ENCODE data around the gene CDKAL1. TPM values are rescaled to one million over a fixed set of nuclear protein-coding genes. Genes with fewer than 3 reads are reported as not detected.
"Not testable (repeated sequence)": the region's sequence is repeated elsewhere in the genome, so short reads cannot be mapped to it uniquely, and the experiment has no call there.

CDKAL1 gene
- total RNA-seq, 1 experiment from 2014 or later = 24.4 TPM

DNA sequence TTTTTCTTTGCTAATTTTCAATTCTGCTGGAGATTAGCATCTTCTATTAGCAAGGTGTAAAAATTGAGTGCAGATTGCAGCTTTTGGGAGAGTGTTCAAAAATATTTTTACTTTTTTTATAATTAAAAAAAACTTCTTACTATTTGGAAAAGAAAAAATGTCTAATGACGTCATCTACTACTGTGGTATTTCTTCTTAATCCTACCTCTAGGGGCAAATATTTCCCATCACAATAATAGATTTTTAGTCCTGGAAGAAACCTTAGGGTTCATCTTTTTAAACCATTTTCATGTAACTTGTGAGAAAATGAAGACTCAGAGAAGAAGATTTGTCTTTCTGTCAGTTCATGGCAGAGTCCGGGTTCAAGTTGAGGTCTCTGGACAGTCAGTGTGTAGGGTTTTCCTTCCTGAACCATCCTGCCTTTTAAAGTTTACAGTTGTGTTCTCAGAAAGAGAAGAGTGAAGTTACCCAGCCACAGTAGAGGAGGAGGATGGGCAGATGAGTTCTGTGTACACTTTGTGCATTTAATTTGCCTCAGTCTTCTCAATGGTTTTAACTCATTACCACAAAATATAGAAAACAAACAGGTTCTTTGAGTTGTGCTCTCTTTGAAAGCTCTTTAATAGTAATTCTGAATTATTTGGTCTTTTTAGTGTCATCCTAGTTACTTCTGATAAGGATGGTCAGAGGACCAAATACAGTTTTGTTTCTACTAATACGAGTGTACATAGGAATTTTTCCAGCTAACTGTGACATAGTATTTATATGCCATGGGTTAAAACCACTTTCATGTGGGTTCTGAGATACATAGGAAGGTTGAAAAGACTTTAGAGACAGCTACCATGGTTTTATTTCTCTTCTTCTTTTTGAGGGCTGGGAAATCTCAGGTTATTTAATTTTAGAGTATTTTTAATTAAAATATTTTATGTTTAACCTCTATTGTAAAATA is 184.7 kb downstream of the CDKAL1 start:
- H3K4me3 ChIP-seq (ENCODE audit: insufficient read depth, low read depth, low read length) = no peak overlapping the region
- H3K27me3 ChIP-seq (ENCODE audit: control insufficient read depth, insufficient read depth, low read length) = no peaks in the 10 kb centered on the region
- no peaks in the 10 kb centered on the region for H3K36me3 ChIP-seq (replicated peaks; ENCODE audit: control insufficient read depth, insufficient read depth, low read length)
- no peak for DNase-seq

DNA sequence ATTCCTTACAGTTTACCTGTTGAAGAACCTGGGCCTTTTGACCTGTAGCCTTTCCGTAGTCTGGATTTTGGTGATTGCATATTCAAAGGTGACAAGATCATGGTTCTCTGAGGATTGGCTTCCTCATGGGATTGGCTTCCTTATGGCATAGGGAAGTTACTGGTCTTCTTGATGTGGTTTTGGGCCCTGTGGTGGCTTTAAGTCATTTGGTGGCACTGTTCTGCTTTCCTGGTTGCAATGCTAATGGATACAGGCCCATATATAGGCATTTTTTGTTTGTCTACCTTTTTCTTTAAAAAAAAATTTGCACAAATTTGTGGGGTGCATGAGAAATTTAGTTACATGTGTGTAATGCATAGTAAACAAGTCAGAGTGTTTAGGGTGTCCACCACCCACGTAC is 185.7 kb downstream of the CDKAL1 start:
- H3K36me3 ChIP-seq (replicated peaks; ENCODE audit: control insufficient read depth, insufficient read depth, low read length) = no peaks in the 10 kb centered on the region
- DNase-seq = no peak
- no peak overlapping the region for H3K4me3 ChIP-seq (ENCODE audit: insufficient read depth, low read depth, low read length)
- no peaks in the 10 kb centered on the region for H3K27me3 ChIP-seq (ENCODE audit: control insufficient read depth, insufficient read depth, low read length)

GRCh38 chr6:20721121-20721520 is 186.9 kb downstream of the CDKAL1 start:
- not testable (repeated sequence) for DNase-seq; H3K27me3 ChIP-seq (ENCODE audit: control insufficient read depth, insufficient read depth, low read length); H3K4me3 ChIP-seq (ENCODE audit: insufficient read depth, low read depth, low read length); H3K36me3 ChIP-seq (replicated peaks; ENCODE audit: control insufficient read depth, insufficient read depth, low read length)

GRCh38 chr6:20722455-20722854 is 188.2 kb downstream of the CDKAL1 start:
- H3K4me3 ChIP-seq (ENCODE audit: insufficient read depth, low read depth, low read length) = no peak overlapping the region
- H3K36me3 ChIP-seq (replicated peaks; ENCODE audit: control insufficient read depth, insufficient read depth, low read length) = no peaks in the 10 kb centered on the region
- DNase-seq = no peak
- H3K27me3 ChIP-seq (ENCODE audit: control insufficient read depth, insufficient read depth, low read length) = no peaks in the 10 kb centered on the region

DNA sequence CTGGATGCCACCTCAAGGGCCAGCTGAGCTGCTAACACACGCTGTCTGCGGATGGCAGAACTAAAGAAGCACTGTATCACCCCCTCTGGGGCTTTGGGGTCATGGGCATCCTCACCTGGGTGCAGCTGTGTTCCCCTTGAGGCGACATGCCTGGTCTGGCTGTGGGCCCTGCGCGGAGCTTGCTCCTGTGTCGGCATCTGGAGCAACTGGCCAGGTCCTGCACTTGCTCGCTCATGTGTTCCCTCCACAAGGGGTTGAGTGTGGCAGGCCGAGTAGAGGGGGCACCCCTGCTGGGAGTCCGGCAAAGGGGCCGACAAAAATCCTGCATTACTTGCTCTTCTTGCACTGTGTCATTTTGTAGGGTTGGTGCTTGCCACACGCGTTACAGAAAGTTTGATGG is 189.0 kb downstream of the CDKAL1 start:
- no peak for DNase-seq

GRCh38 chr6:20724443-20725190 is 190.4 kb downstream of the CDKAL1 start:
- H3K36me3 ChIP-seq (replicated peaks; ENCODE audit: control insufficient read depth, insufficient read depth, low read length) = no peaks in the 10 kb centered on the region
- no peak overlapping the region for H3K4me3 ChIP-seq (ENCODE audit: insufficient read depth, low read depth, low read length)
- H3K27me3 ChIP-seq (ENCODE audit: control insufficient read depth, insufficient read depth, low read length) = no peaks in the 10 kb centered on the region
- no peak for DNase-seq

More for the DNA sequence above, 189.0 kb downstream of the CDKAL1 start:
- H3K36me3 ChIP-seq (replicated peaks; ENCODE audit: control insufficient read depth, insufficient read depth, low read length) = no peaks in the 10 kb centered on the region
- H3K27me3 ChIP-seq (ENCODE audit: control insufficient read depth, insufficient read depth, low read length) = no peaks in the 10 kb centered on the region
- H3K4me3 ChIP-seq (ENCODE audit: insufficient read depth, low read depth, low read length) = no peak overlapping the region

DNA sequence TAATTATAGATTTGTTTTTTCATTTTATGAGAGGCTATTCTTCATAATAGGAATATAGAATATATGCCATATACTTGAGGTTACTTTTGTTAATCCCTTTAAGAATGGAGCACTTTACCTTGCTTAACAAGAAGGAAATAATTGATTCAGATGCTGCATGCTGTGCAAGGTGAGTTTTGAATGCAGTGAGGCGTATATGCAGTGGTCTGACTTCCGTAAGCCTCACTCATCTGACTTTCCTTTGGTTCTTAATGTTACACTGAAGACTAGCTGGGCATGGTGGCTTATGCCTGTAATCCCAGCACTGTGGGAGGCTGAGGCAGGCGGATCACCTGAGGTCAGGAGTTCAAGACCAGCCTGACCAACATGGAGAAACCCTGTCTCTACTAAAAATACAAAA is 191.0 kb downstream of the CDKAL1 start:
- not testable (repeated sequence) for H3K27me3 ChIP-seq (ENCODE audit: control insufficient read depth, insufficient read depth, low read length); H3K36me3 ChIP-seq (replicated peaks; ENCODE audit: control insufficient read depth, insufficient read depth, low read length); H3K4me3 ChIP-seq (ENCODE audit: insufficient read depth, low read depth, low read length); DNase-seq

DNA sequence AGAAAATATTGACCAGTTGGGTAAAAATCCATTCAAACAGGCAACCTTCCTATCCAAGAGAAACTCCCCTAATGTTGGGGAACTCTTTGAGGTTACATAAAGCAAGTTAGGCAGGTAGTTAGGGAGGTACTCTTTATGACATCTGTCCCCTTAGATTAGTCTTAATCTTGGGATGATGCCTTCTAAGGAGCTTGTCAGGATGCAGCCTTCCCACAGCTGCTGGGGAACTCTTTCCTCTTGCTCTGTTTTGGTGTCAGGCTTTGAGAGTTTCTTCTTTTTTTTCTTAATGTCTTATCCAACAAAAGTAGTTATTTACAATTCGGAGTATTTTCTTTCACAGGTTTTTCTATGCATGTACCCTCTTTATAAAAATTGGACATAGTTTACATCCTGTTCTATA is 194.8 kb downstream of the CDKAL1 start:
- H3K36me3 ChIP-seq (replicated peaks; ENCODE audit: control insufficient read depth, insufficient read depth, low read length) = no peaks in the 10 kb centered on the region
- no peak overlapping the region for H3K4me3 ChIP-seq (ENCODE audit: insufficient read depth, low read depth, low read length)
- H3K27me3 ChIP-seq (ENCODE audit: control insufficient read depth, insufficient read depth, low read length) = no peaks in the 10 kb centered on the region
- DNase-seq = no peak

- not testable (repeated sequence) for DNase-seq; H3K4me3 ChIP-seq (ENCODE audit: insufficient read depth, low read depth, low read length); H3K36me3 ChIP-seq (replicated peaks; ENCODE audit: control insufficient read depth, insufficient read depth, low read length); H3K27me3 ChIP-seq (ENCODE audit: control insufficient read depth, insufficient read depth, low read length)
Observed at GRCh38 chr6:20732362-20732761, 198.1 kb downstream of the CDKAL1 start.

DNA sequence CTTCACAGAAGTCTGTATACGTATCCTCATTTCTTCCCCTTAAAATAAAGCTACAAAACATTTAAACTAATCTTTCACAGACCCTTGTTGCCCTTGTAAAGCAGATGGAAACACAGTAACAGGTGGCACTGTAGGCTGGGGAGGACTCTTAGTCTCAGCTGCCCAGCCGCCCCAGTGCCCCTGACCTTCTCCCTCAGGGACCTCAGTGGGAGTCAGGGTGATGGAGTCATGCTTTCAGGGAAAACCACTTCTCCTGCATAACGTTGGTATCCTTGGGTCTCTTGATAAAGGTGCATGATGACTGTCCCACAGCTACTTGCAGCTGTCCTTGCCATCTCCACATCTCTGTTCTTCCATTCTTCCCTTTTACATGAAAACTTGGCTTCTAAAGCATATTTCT is 198.6 kb downstream of the CDKAL1 start:
- Histone ChIP-seq H3K36me3 (replicated peaks; ENCODE audit: control insufficient read depth, insufficient read depth, low read length) (no peaks in the 10 kb centered on the region), H3K27me3 (ENCODE audit: control insufficient read depth, insufficient read depth, low read length) (no peaks in the 10 kb centered on the region), H3K4me3 (ENCODE audit: insufficient read depth, low read depth, low read length) (no peak overlapping the region)
- no peak for DNase-seq

- Histone ChIP-seq H3K27me3 (ENCODE audit: control insufficient read depth, insufficient read depth, low read length) (no peaks in the 10 kb centered on the region), H3K4me3 (ENCODE audit: insufficient read depth, low read depth, low read length) (no peak overlapping the region), H3K36me3 (replicated peaks; ENCODE audit: control insufficient read depth, insufficient read depth, low read length) (no peaks in the 10 kb centered on the region)
- DNase-seq = no peak
Observed at GRCh38 chr6:20737912-20738311, 203.7 kb downstream of the CDKAL1 start.

- Histone ChIP-seq H3K4me3 (ENCODE audit: insufficient read depth, low read depth, low read length) (no peak overlapping the region), H3K36me3 (replicated peaks; ENCODE audit: control insufficient read depth, insufficient read depth, low read length) (no peaks in the 10 kb centered on the region), H3K27me3 (ENCODE audit: control insufficient read depth, insufficient read depth, low read length) (no peaks in the 10 kb centered on the region)
- DNase-seq = no peak
Observed at GRCh38 chr6:20740088-20740487, 205.8 kb downstream of the CDKAL1 start.

- no peak overlapping the region for H3K4me3 ChIP-seq (ENCODE audit: insufficient read depth, low read depth, low read length)
- H3K27me3 ChIP-seq (ENCODE audit: control insufficient read depth, insufficient read depth, low read length) = no peaks in the 10 kb centered on the region
- DNase-seq = no peak
- H3K36me3 ChIP-seq (replicated peaks; ENCODE audit: control insufficient read depth, insufficient read depth, low read length) = no peaks in the 10 kb centered on the region
Observed at GRCh38 chr6:20740727-20741126, 206.5 kb downstream of the CDKAL1 start.

GRCh38 chr6:20741490-20741889 is 207.2 kb downstream of the CDKAL1 start:
- no peaks in the 10 kb centered on the region for H3K27me3 ChIP-seq (ENCODE audit: control insufficient read depth, insufficient read depth, low read length)
- DNase-seq = no peak
- H3K4me3 ChIP-seq (ENCODE audit: insufficient read depth, low read depth, low read length) = no peak overlapping the region
- no peaks in the 10 kb centered on the region for H3K36me3 ChIP-seq (replicated peaks; ENCODE audit: control insufficient read depth, insufficient read depth, low read length)

Data from H7 (cell line).